Measurements from ENCODE around the gene NKAIN2. TPM values are rescaled to one million over a fixed set of nuclear protein-coding genes. Genes with fewer than 3 reads are reported as not detected.

NKAIN2 gene
- polyA plus RNA-seq, 1 of the 3 experiments (the other 2 are of a cell fraction): not detected

DNA sequence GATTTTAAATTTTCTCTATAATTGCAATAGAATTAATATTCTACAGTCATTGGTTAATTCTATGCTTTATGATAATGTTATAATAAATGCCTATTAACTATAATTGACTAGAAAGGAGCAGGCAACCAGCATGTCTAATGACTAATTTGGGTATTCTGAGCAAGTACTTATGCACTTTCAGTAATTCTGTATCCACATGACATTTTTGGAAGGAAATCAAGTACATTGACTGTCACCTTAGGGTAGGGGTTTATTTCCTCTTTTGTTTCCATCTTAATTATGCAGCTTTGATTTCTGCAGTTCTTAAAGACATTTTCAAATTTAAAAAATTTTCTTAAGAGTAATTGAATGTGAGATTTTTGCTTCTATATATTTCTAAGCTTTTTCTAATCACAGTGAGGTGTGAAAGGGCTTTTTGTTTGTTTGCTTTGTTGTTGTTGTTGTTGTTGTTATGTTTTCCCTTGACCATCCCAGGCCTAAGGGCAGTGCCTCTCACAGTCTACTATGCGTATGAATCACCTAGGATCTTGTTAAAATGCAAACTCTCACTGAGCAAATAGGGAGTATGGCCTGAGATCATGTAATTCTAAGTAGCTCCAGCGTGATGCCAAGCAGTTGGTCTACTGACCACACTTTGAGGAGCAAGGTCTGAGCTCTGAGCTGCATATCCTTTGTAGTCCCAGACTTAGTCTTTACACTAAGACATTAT is 691.4 kb downstream of the NKAIN2 start:
- DNase-seq: no peak
- Histone ChIP-seq H3K9me2 (no peaks in the 10 kb centered on the region), H3K4me3 (ENCODE audit: low read depth in 2 of 2, low read length in 1 of 2) (no peak overlapping the region), H3K9ac (no peak overlapping the region), H3K9me3 (no peaks in the 10 kb centered on the region), H3K4me2 (no peak overlapping the region), H4K20me1 (ENCODE audit: insufficient read depth) (no peaks in the 10 kb centered on the region), H3K27ac (ENCODE audit: low read depth in 2 of 2, low read length in 1 of 2) (no peak overlapping the region), H3K36me3 (replicated peaks in 1 of 2; ENCODE audit: control insufficient read depth in 1 of 2, insufficient read depth in 2 of 2, low read length in 1 of 2) (no peaks in the 10 kb centered on the region), H3K79me2 (ENCODE audit: insufficient read depth) (no peaks in the 10 kb centered on the region), H3K4me1 (ENCODE audit: control insufficient read depth in 1 of 2, insufficient read depth in 2 of 2, low read depth in 1 of 2, low read length in 1 of 2) (no peaks in the 10 kb centered on the region), H3F3A (replicated peaks; ENCODE audit: insufficient read depth) (no peaks in the 10 kb centered on the region), H3K27me3 (ENCODE audit: insufficient read depth) (no peaks in the 10 kb centered on the region), H2AFZ (ENCODE audit: low read depth) (no peak overlapping the region)
- ChIA-PET CTCF (no interaction called here), POLR2A (no interaction called here)
- TF ChIP-seq RFX5 (IDR thresholded peaks at IDR 0.05; ENCODE audit: low read length) (no peak), TAF1 (IDR thresholded peaks at IDR 0.05; ENCODE audit: borderline replicate concordance, low read depth, low read length) (no peak), ELF1 (IDR thresholded peaks at IDR 0.05) (no peak), TEAD4 (IDR thresholded peaks at IDR 0.05; ENCODE audit: borderline replicate concordance, insufficient read depth) (no peak), JUND (IDR thresholded peaks at IDR 0.05) (no peak), EZH2phosphoT487 (IDR thresholded peaks at IDR 0.05; ENCODE audit: borderline replicate concordance, low read depth) (no peak), CHD2 (IDR thresholded peaks at IDR 0.05; ENCODE audit: low read length, partially characterized antibody) (no peak), GABPA (IDR thresholded peaks at IDR 0.05; ENCODE audit: low read depth) (no peak)
- TF ChIP-seq, protein P1, sequence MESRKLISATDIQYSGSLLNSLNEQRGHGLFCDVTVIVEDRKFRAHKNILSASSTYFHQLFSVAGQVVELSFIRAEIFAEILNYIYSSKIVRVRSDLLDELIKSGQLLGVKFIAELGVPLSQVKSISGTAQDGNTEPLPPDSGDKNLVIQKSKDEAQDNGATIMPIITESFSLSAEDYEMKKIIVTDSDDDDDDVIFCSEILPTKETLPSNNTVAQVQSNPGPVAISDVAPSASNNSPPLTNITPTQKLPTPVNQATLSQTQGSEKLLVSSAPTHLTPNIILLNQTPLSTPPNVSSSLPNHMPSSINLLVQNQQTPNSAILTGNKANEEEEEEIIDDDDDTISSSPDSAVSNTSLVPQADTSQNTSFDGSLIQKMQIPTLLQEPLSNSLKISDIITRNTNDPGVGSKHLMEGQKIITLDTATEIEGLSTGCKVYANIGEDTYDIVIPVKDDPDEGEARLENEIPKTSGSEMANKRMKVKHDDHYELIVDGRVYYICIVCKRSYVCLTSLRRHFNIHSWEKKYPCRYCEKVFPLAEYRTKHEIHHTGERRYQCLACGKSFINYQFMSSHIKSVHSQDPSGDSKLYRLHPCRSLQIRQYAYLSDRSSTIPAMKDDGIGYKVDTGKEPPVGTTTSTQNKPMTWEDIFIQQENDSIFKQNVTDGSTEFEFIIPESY (IDR thresholded peaks at IDR 0.05; ENCODE audit: borderline replicate concordance, low read depth): no peak
- TF ChIP-seq, protein P2, sequence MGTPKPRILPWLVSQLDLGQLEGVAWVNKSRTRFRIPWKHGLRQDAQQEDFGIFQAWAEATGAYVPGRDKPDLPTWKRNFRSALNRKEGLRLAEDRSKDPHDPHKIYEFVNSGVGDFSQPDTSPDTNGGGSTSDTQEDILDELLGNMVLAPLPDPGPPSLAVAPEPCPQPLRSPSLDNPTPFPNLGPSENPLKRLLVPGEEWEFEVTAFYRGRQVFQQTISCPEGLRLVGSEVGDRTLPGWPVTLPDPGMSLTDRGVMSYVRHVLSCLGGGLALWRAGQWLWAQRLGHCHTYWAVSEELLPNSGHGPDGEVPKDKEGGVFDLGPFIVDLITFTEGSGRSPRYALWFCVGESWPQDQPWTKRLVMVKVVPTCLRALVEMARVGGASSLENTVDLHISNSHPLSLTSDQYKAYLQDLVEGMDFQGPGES (IDR thresholded peaks at IDR 0.05; ENCODE audit: low read depth, low read length): no peak
- 0% methylated on average over 2 of the region's 2 CpGs for WGBS (ENCODE audit: low lambda C conversion rate)

DNA sequence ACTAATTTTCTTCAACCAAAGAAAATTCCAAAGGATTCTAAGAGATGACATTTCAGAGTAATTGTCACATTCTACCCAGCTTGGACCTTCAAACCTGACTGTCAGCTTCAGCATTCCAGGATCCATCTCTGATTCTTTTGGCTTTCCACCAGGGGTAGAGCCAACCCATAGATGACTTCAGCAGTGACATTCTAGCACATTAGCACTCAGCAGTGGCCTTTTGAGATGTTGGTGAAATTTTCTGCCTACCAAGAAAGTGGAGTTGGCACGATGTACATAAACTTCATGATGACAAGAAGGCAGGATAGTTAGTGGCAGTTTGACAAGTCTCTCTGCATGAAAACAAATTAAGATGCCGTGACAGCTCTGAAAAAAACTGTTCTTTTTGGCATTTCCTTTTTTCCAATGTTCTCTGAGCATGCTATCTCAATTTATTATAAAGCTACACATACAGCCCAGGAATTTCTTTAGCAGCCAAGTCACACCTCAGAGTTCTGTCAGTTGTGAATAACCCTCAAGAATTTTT is 692.1 kb downstream of the NKAIN2 start:
- Histone ChIP-seq H3K27me3 (ENCODE audit: insufficient read depth) (no peaks in the 10 kb centered on the region), H3K4me2 (no peak overlapping the region), H3F3A (replicated peaks; ENCODE audit: insufficient read depth) (no peaks in the 10 kb centered on the region), H3K36me3 (replicated peaks in 1 of 2; ENCODE audit: control insufficient read depth in 1 of 2, insufficient read depth in 2 of 2, low read length in 1 of 2) (no peaks in the 10 kb centered on the region), H2AFZ (ENCODE audit: low read depth) (no peak overlapping the region), H4K20me1 (ENCODE audit: insufficient read depth) (no peaks in the 10 kb centered on the region), H3K9me3 (no peaks in the 10 kb centered on the region), H3K9me2 (no peaks in the 10 kb centered on the region), H3K4me1 (ENCODE audit: control insufficient read depth in 1 of 2, insufficient read depth in 2 of 2, low read depth in 1 of 2, low read length in 1 of 2) (no peaks in the 10 kb centered on the region), H3K27ac (ENCODE audit: low read depth in 2 of 2, low read length in 1 of 2) (no peak overlapping the region), H3K9ac (no peak overlapping the region), H3K4me3 (ENCODE audit: low read depth in 2 of 2, low read length in 1 of 2) (no peak overlapping the region), H3K79me2 (ENCODE audit: insufficient read depth) (no peaks in the 10 kb centered on the region)
- CTCF ChIA-PET: no interaction called here
- POLR2A ChIA-PET: no interaction called here
- DNase-seq: no peak
- 0% methylated on average over 2 of the region's 2 CpGs for WGBS (ENCODE audit: low lambda C conversion rate)
- TF ChIP-seq MXI1 (IDR thresholded peaks at IDR 0.05; ENCODE audit: low read depth, low read length) (no peak), EZH2phosphoT487 (IDR thresholded peaks at IDR 0.05; ENCODE audit: borderline replicate concordance, low read depth) (no peak), REST (IDR thresholded peaks at IDR 0.05; ENCODE audit: low read depth, low read length) (no peak), SMC3 (IDR thresholded peaks at IDR 0.05; ENCODE audit: low read depth, low read length) (no peak), RXRA (IDR thresholded peaks at IDR 0.05; ENCODE audit: borderline replicate concordance, low read depth) (no peak), MEF2A (IDR thresholded peaks at IDR 0.05; ENCODE audit: borderline replicate concordance, low read depth) (no peak), USF1 (IDR thresholded peaks at IDR 0.05; ENCODE audit: borderline replicate concordance, low read depth) (no peak), YY1 (IDR thresholded peaks at IDR 0.05; ENCODE audit: low read depth) (no peak)
- TF ChIP-seq, protein P1 (IDR thresholded peaks at IDR 0.05; ENCODE audit: borderline replicate concordance, low read depth): no peak

Measured in SK-N-SH (cell line).